ENCODE results near the gene C2CD4A. TPM values are rescaled to one million over a fixed set of nuclear protein-coding genes. Genes with fewer than 3 reads are reported as not detected.
A peak's percentile ranks its signal among the peaks of the same experiment; 100 is the strongest.
"Not testable (repeated sequence)": the region's sequence is repeated elsewhere in the genome, so short reads cannot be mapped to it uniquely, and the experiment has no call there.

Gene C2CD4A, protein sequence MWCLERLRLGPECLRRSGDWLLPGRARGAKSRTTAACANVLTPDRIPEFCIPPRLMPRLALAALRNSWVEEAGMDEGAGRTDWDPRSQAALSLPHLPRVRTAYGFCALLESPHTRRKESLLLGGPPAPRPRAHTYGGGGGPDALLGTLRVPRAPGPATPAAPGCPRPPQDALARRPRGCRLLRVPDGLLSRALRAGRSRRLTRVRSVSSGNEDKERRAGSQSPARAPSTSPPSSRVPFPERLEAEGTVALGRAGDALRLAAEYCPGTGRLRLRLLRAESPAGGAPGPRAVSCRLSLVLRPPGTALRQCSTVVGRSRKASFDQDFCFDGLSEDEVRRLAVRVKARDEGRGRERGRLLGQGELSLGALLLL
- 0.05 TPM for total RNA-seq
- long read RNA-seq = 0 reads

GRCh38 chr15:62066663-62067447 lies at the start of gene C2CD4A:
TSS of gene C2CD4A (plus strand) at chr15:62066977. CDS start at chr15:62067614, 637 bp downstream.
- intact Hi-C loops (cut with DNase I) = loop anchor here (10.0 kb wide), 2 partner anchors 188 to 192 kb away; no protein-coding TSS in a partner anchor

GRCh38 chr15:62020576-62021160 lies 46.1 kb upstream of the C2CD4A start:
- DNase-seq (ENCODE audit: low spot score) = no peak
- intact Hi-C loops (cut with DNase I) = no loop called here

More at GRCh38 chr15:62066663-62067447, at the start of gene C2CD4A:
- DNase-seq (ENCODE audit: low spot score) = peak; percentile 81

DNA sequence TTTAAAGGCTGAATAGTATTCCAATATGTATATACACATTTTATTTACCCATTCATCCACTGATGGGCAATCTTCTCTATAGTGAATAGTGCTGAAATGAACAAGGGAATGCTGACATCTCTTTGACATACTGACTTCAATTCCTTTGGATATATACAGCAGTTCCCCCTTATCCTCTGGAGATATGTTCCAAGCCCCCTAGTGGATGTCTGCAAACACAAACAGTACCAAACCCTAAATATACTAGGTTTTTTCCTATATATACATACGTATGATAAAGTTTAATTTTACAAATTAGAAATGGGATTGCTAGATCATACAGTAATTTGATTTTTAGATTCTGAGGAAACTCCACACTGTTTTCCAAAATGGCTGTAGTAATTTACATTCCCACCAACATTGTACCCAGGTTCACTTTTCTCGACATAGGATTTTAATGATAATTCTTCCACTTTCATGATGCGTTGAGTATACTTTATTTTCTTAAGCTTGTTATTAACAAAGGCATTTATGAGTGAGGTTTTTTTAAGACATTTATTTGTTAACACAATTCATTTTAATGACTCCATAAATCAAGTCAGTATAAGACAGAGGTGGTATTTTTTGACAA lies 44.7 kb upstream of the C2CD4A start:
- no peak for DNase-seq (ENCODE audit: low spot score)
- intact Hi-C loops (cut with DNase I) = no loop called here

DNA sequence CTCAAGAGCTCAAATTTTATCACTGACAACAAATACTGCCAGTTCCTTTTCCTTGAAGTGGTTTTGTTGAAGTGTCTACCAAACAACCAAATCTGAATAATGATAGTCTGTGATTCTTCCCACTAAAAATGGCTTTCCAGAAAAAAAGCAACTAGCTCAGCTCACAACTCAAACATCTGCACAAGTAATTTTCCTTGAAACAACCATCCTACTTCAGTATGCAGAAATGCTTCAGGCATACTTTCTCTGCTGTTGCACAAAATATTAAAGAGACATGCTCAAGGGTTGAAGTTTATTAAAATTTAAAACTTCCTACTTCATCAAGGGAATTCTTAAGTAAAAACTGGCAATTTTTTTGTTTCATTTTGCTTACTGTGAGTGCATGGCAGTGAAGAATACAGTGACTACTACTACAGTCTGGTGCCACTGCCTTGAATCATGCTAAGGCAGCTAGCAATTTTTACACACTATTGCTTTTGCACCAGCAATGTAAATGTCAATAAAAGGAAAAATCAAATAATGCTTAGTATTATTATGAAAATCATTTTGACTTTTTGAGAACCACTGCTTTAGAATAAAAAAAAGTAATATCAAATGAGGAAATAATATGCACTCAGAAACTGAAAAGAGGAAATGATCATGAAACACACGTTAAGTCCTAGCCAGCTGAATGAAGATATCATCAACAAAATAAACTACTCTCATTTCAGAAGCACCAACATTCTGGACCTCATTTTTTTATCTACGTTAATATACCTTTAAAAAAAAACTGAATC lies 40.1 kb upstream of the C2CD4A start:
- intact Hi-C loops (cut with DNase I) = no loop called here

DNA sequence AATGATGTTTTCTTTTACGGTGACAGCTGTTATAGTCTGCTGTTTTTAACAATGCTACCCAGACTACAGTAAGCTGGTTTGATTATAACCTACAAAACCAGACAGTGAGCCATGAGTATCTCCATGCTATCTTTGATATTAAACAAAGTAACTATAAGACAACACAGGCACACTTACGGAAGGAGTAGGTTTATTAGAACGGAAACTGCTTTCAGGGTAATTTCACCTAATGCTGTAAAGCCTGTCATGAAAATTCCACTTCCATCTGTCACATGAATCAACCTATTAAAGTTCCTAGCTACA lies 39.6 kb upstream of the C2CD4A start:
- DNase-seq (ENCODE audit: low spot score) = no peak
- intact Hi-C loops (cut with DNase I) = no loop called here

More for the DNA sequence above, 40.1 kb upstream of the C2CD4A start:
- DNase-seq (ENCODE audit: low spot score) = no peak

- no peak for DNase-seq (ENCODE audit: low spot score)
- intact Hi-C loops (cut with DNase I) = no loop called here
Measured at GRCh38 chr15:62027916-62028315, 38.9 kb upstream of the C2CD4A start.

DNA sequence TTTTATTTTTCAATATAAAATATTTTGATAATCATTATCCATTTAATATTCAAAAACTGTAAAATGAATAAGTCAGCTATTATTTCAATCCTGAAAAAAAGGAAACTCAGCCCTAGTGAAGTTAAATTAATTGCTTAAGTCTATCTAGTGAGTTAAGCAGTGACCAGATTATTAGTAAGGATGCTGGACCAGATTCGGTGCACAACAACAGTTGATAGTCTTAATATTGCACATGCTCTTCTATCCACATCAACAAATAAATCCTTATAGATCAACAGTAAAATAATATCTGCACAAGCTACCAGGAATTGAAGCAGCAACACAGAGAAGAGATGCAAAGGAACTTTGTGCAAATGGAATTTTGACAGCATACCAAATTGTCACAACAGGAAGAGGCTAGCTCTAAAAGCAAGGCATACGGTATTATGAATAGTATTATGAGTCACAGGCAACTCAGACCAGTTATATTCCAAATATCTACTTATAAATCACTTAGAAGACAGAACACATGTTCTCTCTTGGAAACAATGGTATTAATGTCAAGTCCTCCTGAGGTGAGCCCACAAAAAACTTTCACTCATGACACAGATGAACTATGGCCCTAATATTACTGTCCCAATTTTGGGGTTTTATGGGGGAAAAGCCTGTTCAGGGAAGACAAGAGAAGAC lies 31.4 kb upstream of the C2CD4A start:
- intact Hi-C loops (cut with DNase I) = no loop called here
- no peak for DNase-seq (ENCODE audit: low spot score)

- intact Hi-C loops (cut with DNase I) = no loop called here
- DNase-seq (ENCODE audit: low spot score) = no peak
Measured at GRCh38 chr15:62046078-62046743, 20.6 kb upstream of the C2CD4A start.

GRCh38 chr15:62047282-62047827 lies 19.4 kb upstream of the C2CD4A start:
- intact Hi-C loops (cut with DNase I) = no loop called here
- no peak for DNase-seq (ENCODE audit: low spot score)

GRCh38 chr15:62048254-62048653 lies 18.5 kb upstream of the C2CD4A start:
- DNase-seq (ENCODE audit: low spot score); intact Hi-C loops (cut with DNase I): not testable (repeated sequence)

DNA sequence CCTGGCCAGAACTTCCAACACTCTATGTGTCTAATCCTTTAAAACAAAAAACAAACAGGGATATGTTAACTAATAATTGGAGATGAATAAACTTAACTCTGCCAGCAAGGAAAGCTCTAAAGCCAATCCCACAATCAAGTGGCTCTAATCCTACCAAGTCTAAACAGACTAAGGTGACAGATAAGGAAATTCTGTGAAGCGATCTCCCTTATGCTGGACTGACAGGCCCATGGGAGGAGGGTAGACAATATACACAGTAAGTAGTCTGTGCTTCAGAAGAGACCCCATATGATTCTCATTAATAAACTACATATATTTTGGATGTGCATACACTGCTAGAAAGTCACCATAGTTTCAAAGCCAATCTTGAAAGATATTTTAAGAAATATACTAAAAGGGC lies 16.7 kb upstream of the C2CD4A start:
- intact Hi-C loops (cut with DNase I) = no loop called here
- no peak for DNase-seq (ENCODE audit: low spot score)

DNA sequence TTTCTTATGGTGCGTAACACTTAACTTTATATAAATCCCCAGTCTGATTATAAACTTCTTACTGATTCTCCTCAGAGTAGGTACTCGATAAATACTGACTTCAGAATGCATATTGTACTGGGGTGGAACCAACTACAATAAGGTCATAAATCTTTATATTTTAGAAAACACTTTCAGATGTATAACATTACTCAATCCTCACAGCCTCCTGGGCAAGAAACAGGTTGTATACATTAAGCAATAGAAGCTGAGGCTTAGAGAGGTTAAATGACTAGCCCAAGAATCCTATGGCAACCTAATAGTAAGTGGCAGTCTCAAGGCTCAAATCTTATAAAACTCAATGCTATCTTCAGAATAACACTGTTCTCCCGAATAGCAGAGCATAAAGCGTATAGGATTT lies 15.6 kb upstream of the C2CD4A start:
- intact Hi-C loops (cut with DNase I) = no loop called here
- DNase-seq (ENCODE audit: low spot score) = no peak

GRCh38 chr15:62052713-62053112 lies 14.1 kb upstream of the C2CD4A start:
- intact Hi-C loops (cut with DNase I) = no loop called here

DNA sequence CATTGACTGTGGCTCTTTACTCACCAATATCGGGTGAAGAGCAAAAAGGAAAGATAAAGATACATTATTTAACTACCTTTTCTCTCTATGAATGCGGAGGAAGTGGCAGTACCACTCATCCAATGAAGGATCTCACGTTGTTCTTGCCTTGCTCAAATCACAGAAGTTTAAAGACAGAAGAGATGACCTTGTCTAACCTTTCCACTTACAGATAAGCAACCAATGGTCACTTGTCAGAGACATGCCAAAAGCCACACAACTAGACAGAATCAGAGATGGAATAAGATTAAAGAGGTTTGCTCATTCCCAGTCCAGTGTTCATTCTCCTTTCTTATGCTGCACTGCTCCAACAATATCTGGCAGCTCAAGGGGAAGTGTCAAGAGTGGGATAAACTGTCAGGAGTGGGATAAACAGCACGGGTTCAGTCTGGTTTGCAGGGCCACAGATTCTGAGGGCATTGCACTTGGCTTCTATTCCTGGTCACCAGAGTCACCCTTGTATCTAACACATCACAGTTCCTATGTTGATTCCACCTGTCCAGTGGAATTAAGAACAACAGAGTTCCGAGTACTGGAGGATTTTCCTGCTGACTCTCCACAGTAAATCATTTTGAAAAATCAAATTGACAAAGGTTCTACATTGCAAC lies 13.2 kb upstream of the C2CD4A start:
- intact Hi-C loops (cut with DNase I) = no loop called here
- DNase-seq (ENCODE audit: low spot score) = no peak

More at GRCh38 chr15:62052713-62053112, 14.1 kb upstream of the C2CD4A start:
- no peak for DNase-seq (ENCODE audit: low spot score)

DNA sequence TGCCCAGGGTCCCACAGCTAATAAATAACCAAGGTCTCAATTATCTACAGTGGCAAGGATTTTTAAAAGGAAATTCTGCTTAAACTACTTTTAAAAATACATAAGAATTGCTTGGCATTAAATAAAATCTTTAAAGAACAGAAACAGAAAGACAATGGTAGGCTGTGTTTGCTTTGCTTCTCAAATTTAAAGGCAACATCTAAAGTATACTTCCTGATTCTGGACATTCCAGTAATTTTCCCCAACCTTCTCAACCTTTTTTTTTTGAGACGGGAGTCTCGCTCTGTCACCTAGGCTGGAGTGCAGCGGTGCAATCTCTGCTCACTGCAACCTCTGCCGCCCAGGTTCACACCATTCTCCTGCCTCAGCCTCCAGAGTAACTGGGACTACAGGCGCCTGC lies 11.8 kb upstream of the C2CD4A start:
- intact Hi-C loops (cut with DNase I) = no loop called here
- DNase-seq (ENCODE audit: low spot score) = no peak

DNA sequence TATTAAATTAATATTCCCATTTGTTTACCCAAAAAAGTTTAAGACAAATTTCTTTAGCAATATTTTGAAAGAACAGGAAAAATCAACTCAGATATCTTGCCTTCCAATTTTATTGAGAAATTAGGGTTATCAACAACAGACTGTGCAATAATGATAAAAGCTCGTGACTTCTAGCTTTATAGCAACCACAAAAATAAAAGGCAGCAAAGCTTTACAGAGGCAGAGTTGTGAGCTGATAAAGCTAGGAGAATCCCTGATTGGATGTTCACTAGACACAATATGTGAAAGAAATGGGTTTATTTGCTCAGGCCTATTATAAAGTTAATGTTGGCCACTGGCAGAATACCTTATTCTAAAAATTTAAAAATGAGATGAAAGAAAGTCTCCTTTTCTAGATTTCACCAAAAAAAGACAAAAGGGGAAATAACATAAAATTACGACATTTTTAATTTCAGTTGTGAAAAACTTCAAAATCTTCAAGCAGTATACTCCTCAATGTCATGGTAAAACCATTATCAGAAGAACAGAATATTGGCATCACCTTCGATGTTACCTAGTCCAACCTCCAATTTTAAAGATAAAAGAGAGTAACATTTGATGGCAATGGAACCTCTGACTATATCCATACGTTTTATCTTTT lies 9.3 kb upstream of the C2CD4A start:
- DNase-seq (ENCODE audit: low spot score) = no peak
- intact Hi-C loops (cut with DNase I) = no loop called here
